GM18861 (cell line): ENCODE data around the gene CRYBG1.
A peak's percentile ranks its signal among the peaks of the same experiment; 100 is the strongest.

Source experiments
- ATAC-seq: cut with Tn5 transposase; IDR thresholded peaks from one replicate; pipeline ENCODE4 v1.9.1; 2021; ENCODE audit not compliant: unreplicated experiment

The CRYBG1 gene

GRCh38 chr6:106419900-106420613, 59.5 kb downstream of the CRYBG1 start:
- no peak for ATAC-seq

GRCh38 chr6:106421496-106421895, 61.0 kb downstream of the CRYBG1 start:
- no peak for ATAC-seq

- no peak for ATAC-seq
These were observed 62.0 kb downstream of the CRYBG1 start for GRCh38 chr6:106422534-106422933.

- no peak for ATAC-seq
These were observed 64.9 kb downstream of the CRYBG1 start for GRCh38 chr6:106425382-106425781.

GRCh38 chr6:106426250-106426970, 65.9 kb downstream of the CRYBG1 start:
- no peak for ATAC-seq

GRCh38 chr6:106430466-106430865, 69.9 kb downstream of the CRYBG1 start:
- no peak for ATAC-seq

GRCh38 chr6:106431405-106431804, 70.9 kb downstream of the CRYBG1 start:
- no peak for ATAC-seq

GRCh38 chr6:106431972-106432371, 71.5 kb downstream of the CRYBG1 start:
- no peak for ATAC-seq

GRCh38 chr6:106434530-106434929, 74.0 kb downstream of the CRYBG1 start:
- ATAC-seq: no peak

- no peak for ATAC-seq
These were observed 78.9 kb downstream of the CRYBG1 start for GRCh38 chr6:106439459-106439858.

- no peak for ATAC-seq
These were observed 80.0 kb downstream of the CRYBG1 start for GRCh38 chr6:106440546-106440945.

GRCh38 chr6:106442395-106442794, 81.9 kb downstream of the CRYBG1 start:
- no peak for ATAC-seq

- ATAC-seq: peak; percentile 61
These were observed 84.4 kb downstream of the CRYBG1 start for GRCh38 chr6:106444777-106445507.

GRCh38 chr6:106445508-106445878, 85.0 kb downstream of the CRYBG1 start:
- no peak for ATAC-seq

GRCh38 chr6:106446287-106446885, 85.9 kb downstream of the CRYBG1 start:
- no peak for ATAC-seq

- no peak for ATAC-seq
These were observed 86.5 kb downstream of the CRYBG1 start for GRCh38 chr6:106446983-106447382.

GRCh38 chr6:106448000-106448426, 87.5 kb downstream of the CRYBG1 start:
- ATAC-seq: no peak

- ATAC-seq: no peak
These were observed 90.1 kb downstream of the CRYBG1 start for GRCh38 chr6:106450653-106451052.

GRCh38 chr6:106451439-106451838, 90.9 kb downstream of the CRYBG1 start:
- no peak for ATAC-seq

GRCh38 chr6:106452628-106453027, 92.1 kb downstream of the CRYBG1 start:
- no peak for ATAC-seq

- ATAC-seq: no peak
These were observed 93.3 kb downstream of the CRYBG1 start for GRCh38 chr6:106453756-106454367.
